Endometrium (tissue), 2 donors: ENCODE data around the gene AGAP1.

Experiments used
- FAIRE-seq: peaks from 2 replicates; lab custom pipeline; 2012; peaks lifted over from hg19 to GRCh38; lab: Jason Lieb, UNC
- donor health status: control.
- donor health status: control.

Gene AGAP1

DNA sequence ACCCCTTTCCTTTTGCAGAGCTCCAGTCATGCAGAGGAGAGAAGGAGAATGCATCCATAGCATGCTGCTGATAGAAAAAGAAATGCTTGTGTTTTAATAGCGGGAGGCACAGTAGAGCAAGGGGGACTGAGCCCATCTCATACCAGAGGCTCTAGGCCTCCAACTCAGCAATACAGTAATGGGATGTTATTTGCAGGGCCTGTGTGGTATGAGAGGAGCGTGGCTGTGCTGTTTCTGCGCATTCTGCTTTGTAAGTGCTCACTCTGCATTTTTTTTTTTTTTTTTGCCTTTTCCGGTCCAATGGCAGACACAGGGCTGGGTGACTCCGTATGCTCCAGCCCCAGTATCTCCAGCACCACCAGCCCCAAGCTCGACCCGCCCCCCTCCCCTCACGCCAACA is 474.3 kb downstream of the AGAP1 start:
- no peak for FAIRE-seq

DNA sequence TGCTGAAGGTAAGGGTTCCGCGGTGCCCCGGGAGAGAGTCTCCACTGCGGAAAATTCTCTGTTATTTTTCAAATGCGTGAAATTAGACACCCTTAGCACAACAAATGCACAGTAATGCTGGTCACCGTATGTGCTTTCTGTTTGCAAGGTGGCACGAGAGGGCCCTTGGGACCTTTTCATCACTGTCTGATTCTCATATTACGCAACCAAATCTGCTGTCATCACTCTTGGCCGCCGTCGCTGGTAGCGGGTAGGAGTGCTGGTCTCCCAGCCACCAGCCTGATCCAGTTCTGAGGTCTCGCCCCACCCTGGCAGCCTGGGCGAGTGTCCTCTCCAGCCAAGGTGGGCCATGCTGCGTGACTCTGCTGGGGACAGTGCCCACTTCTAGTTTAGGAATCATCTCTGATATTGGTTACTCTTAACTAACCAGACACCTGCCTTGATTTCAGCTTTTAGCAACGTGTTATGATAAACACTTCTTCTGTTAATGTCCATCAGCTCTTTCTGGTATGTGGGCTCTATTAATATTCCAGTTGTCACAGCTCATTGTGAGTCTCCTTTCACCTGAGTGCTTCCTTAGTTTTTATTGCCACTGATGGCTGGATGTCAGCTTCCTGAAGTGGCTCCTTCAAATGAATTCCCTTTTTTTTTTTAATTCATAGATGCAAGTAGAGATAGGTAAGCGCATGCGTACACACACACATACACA is 474.9 kb downstream of the AGAP1 start:
- FAIRE-seq: no peak

- no peak for FAIRE-seq
Measured at GRCh38 chr2:235970204-235971040, 476.6 kb downstream of the AGAP1 start.

DNA sequence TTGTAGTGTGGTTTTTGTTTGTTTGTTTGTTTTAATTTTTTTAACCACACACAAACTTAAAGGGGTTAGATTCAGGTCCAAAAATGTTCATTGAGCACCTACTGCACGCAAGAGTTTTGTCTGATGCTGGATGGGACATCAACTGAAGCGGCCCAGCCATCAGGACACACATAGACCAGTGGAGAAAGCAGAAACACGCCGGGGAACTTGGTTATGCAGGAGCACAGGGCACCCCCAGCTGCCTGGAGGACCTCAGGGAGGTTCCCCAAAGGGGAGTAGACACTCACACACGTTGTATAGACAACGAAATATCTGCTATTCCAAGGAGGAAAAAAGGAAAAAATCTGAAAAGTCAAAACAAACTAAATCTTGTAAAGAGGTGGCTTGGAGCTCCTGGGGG is 482.7 kb downstream of the AGAP1 start:
- no peak for FAIRE-seq

- no peak for FAIRE-seq
Measured at GRCh38 chr2:235976956-235977355, 483.1 kb downstream of the AGAP1 start.

DNA sequence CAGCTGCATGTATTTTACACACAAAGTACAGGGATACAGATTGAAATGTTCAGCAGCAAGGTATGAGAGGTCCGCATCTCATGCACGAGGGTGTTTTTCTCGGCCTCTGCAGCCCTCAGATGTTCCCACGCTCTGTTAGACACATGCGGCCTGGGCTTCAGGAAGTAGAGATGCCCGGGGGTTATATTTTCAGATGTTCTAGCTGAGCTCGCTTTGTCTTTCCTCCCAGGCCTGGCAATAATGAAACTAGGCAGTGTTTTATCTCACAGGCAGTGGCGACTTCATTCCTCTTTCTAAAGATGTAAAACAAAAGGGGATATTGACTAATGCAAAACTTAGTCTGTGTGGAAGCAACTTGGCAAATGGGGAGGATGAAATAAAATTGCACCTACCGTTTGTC is 483.6 kb downstream of the AGAP1 start:
- no peak for FAIRE-seq

- no peak for FAIRE-seq
Measured at GRCh38 chr2:235978022-235978421, 484.2 kb downstream of the AGAP1 start.

GRCh38 chr2:235979037-235979436 is 485.2 kb downstream of the AGAP1 start:
- FAIRE-seq: no peak

GRCh38 chr2:235979753-235980435 is 486.1 kb downstream of the AGAP1 start:
- no peak for FAIRE-seq

- no peak for FAIRE-seq
Measured at GRCh38 chr2:235981631-235982030, 487.8 kb downstream of the AGAP1 start.

DNA sequence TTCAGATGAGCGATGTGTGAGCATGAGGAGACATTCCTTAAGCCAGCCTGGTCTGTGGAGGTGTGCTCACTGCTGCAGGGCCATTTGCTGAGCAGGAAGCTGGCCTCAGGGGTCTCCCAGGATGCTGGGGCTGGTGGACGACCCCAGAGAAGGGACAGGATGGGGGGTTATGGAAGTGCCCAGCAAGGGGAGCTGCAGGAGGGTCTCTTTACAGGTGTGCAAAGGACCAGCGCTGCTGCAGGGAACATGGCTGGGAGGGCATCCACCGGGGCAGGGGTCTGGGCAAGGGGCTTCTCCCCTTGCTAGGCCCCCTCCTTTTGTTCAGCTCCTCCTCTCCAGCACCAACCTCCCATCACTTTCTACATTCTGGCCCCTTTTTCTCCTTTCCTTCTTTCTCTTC is 489.2 kb downstream of the AGAP1 start:
- no peak for FAIRE-seq

DNA sequence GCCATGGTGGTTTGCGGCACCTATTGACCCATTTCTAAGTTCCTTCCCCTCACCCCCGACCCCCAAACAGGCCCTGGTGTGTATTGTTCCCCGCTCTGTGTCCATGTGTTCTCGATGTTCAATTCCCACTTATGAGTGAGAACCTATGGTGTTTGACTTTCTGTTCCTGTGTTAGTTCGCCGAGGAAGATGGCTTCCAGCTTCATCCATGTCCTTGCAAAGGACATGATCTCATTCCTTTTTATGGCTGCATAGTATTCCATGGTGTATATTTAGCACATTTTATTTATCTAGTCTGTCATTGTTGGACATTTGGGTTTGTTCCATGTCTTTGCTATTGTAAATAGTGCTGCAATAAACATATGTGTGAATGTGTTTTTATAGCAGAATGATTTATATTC is 490.7 kb downstream of the AGAP1 start:
- FAIRE-seq: no peak

- FAIRE-seq: no peak
Measured at GRCh38 chr2:235986361-235986760, 492.5 kb downstream of the AGAP1 start.

GRCh38 chr2:235988271-235989015 is 494.6 kb downstream of the AGAP1 start:
- no peak for FAIRE-seq

DNA sequence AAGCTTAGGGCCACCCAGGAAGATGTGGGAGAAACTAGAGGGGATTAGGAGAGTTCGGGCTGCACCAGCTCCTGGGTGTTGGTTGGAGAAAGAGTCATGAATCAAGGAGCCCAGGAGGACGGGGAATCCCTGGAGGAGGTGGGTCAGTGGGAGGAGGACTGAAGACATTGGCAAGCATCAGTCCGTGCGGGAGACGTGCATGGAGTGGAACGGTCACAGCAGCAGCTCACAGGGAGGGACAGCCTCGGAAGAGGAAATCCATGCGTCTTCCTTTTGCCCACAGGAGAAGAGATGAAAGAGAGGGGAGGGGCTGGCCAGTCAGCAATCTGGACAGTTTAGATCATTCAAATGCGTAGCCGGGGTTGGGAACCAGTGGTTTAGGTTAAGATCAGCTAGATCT is 495.7 kb downstream of the AGAP1 start:
- no peak for FAIRE-seq

DNA sequence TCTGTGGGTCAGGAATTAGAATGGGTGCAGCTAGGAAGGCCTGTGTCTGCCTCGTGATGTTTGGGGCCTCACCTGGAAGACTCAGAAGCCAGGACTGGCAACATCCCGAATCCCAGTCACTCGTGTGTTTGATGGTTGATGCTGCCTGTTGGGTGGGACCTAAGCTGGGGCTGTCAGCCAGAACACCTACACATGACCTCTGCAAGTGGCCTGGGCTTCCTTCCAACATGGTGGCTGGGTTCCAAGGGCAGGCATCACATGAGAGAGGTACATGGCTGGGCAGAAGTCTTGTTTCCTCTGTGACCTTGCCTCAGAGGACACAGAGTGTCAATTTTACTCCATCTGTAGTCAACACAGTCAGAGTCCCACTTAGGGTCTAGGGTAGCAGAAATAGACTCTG is 496.5 kb downstream of the AGAP1 start:
- FAIRE-seq: no peak

GRCh38 chr2:235992024-235992423 is 498.2 kb downstream of the AGAP1 start:
- FAIRE-seq: no peak

DNA sequence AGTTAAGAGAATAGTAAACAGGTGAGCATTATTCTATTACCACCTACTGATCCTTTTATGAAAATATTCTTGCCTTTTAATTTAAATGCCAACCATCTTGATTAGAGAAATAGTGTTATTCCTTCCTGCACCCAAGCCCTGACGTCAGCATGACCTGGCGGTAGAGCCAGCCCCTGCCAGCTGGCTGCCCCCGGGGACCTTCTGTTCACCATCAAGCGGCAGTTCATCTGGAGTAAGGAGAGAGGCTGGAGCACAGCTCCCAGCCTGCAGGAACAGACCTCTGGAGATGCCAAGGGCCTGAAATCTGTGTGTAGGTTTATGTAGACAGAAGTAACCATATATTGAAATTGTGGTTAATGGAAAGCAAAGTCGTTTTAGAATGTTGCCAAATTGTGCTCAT is 502.6 kb downstream of the AGAP1 start:
- no peak for FAIRE-seq

DNA sequence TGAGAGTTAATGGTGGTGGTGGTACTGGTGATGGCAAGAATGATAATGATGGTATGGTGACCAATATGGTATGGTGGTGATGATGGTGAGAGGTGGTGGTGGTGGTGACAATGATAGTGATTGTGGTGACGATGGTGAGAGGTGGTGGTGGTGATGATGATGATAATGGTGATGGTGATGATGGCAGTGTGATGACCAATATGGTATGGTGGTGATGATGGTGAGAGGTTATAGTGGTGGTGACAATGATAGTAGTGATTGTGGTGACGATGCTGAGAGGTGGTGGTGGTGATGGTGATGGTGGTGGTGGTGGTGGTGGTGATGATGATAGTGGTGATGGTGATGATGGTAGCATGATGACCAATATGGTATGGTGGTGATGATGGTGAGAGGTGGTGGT is 505.2 kb downstream of the AGAP1 start:
- FAIRE-seq: no peak

GRCh38 chr2:236001166-236001828 is 507.5 kb downstream of the AGAP1 start:
- no peak for FAIRE-seq

DNA sequence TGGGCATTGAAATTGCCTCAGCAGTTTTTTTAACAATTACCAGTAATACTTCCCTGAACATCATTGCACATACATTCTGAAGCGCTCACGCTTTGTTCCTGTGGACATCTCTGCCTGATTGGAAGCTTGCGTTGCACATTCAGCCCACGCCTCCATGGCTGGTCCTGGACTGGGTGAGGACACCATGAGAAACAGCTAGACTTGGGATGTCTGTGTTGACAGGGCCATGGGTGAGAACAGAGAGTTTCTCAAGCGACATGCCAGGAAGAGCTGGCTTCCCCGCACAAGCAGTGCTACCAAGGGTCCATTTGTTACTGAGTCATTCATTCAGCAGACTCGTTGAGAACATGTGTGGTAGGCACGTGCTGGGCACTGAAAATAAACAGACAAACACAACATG is 508.0 kb downstream of the AGAP1 start:
- no peak for FAIRE-seq

DNA sequence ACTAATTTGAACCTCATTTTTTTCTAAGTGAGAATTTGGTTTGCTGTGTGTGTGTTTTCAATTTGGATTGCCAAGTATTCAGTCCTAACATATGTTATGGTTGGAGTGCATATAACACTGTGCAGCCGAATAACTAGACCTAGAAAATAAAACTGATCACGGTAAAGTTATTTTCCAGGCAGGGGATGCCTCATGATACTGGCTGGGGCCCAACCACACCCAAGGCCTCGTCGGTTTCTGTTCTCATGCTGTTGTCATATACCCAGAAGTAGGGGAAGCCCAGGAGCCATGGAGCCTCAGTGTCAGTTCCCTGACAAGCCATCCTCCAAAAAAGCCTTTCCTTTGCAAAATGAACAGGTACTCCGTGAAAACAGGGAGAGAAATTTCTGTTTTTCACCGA is 514.2 kb downstream of the AGAP1 start:
- no peak for FAIRE-seq
